Stimulated activated CD4-positive, alpha-beta T cell treated with anti-CD3 and anti-CD28 coated beads, Interleukin-1b, Interleukin-23, amount 100 ng/mL, for 4 hours (primary cell): Measurements from ENCODE around the gene ADAM23.

Experiments
- DNase-seq, 2 donors: peaks; one replicate each; pipeline ENCODE4 v3.0.0-alpha.2; 2020; ENCODE audit warnings: low read depth in 2 of 2

The ADAM23 gene

GRCh38 chr2:206642075-206643025 is 199.0 kb downstream of the ADAM23 start, which contains the start of gene FAM237A:
Gene FAM237A (plus strand): TSS chr2:206642487. CDS start chr2:206644237, 1,750 bp downstream.
- DNase-seq = no peak

GRCh38 chr2:206647985-206648384 is 204.7 kb downstream of the ADAM23 start:
- DNase-seq = no peak

GRCh38 chr2:206657087-206657486 is 213.8 kb downstream of the ADAM23 start:
- DNase-seq = no peak

- no peak for DNase-seq
These were observed 221.9 kb downstream of the ADAM23 start for GRCh38 chr2:206665251-206665650.
